Hepatocyte (in vitro differentiated cells): ENCODE results near the gene PIK3R4. TPM values are rescaled to one million over a fixed set of nuclear protein-coding genes. Genes with fewer than 3 reads are reported as not detected.

Source experiments
- DNase-seq: peaks from one replicate; pipeline ENCODE4 v3.0.0-alpha.2; 2016; ENCODE audit warnings: low spot score
- H2AFZ ChIP-seq: fragments of 200-600 bp; sonication (generic); 2 replicates; pipeline ENCODE4 v1.6.0; 2016; ENCODE audit warnings: antibody characterized with exemption, mild to moderate bottlenecking
- H3K27ac ChIP-seq: fragments of 200-600 bp; sonication (generic); 2 replicates; pipeline ENCODE4 v1.5.1; 2016; ENCODE audit warnings: mild to moderate bottlenecking
- H3K27me3 ChIP-seq: fragments of 200-600 bp; sonication (generic); 2 replicates; pipeline ENCODE4 v1.6.1; 2016
- H3K36me3 ChIP-seq: fragments of 200-600 bp; sonication (generic); replicated peaks from 2 replicates; pipeline ENCODE4 v1.5.1; 2016; ENCODE audit warnings: low read depth; ENCODE audit not compliant: insufficient read depth
- H3K4me1 ChIP-seq: fragments of 200-600 bp; sonication (generic); 2 replicates; pipeline ENCODE4 v1.5.1; 2016; ENCODE audit warnings: mild to moderate bottlenecking, moderate library complexity; ENCODE audit not compliant: insufficient read depth
- H3K4me2 ChIP-seq: fragments of 200-600 bp; sonication (generic); 2 replicates; pipeline ENCODE4 v1.6.0; 2016
- H3K4me3 ChIP-seq: fragments of 200-600 bp; sonication (generic); 2 replicates; pipeline ENCODE4 v1.5.1; 2016; ENCODE audit warnings: mild to moderate bottlenecking
- H3K79me2 ChIP-seq: fragments of 200-600 bp; sonication (generic); 2 replicates; pipeline ENCODE4 v1.6.0; 2017; ENCODE audit warnings: mild to moderate bottlenecking
- H3K9me2 ChIP-seq: fragments of 200-600 bp; sonication (generic); replicated peaks from 2 replicates; pipeline ENCODE4 v1.6.0; 2017; ENCODE audit warnings: mild to moderate bottlenecking; ENCODE audit not compliant: insufficient read depth
- H3K9me3 ChIP-seq: fragments of 200-600 bp; sonication (generic); 2 replicates; pipeline ENCODE4 v1.5.1; 2016; ENCODE audit warnings: low read depth, mild to moderate bottlenecking
- H4K20me1 ChIP-seq: fragments of 200-600 bp; sonication (generic); 2 replicates; pipeline ENCODE4 v1.6.0; 2016; ENCODE audit warnings: mild to moderate bottlenecking; ENCODE audit not compliant: insufficient read depth, poor library complexity, severe bottlenecking
- CTCF ChIP-seq: fragments of 200-600 bp; sonication (generic); IDR thresholded peaks from 2 replicates; pipeline ENCODE4 v1.5.1; 2016; ENCODE audit warnings: antibody characterized with exemption, mild to moderate bottlenecking; ENCODE audit not compliant: poor library complexity
- EZH2 ChIP-seq: fragments of 200-600 bp; sonication (generic); IDR thresholded peaks from 2 replicates; pipeline ENCODE4 v1.6.1; 2016; ENCODE audit warnings: antibody characterized with exemption, mild to moderate bottlenecking, borderline replicate concordance
- EZH2phosphoT487 ChIP-seq: fragments of 200-600 bp; sonication (generic); IDR thresholded peaks from one replicate; pipeline ENCODE4 v1.6.1; 2018; ENCODE audit warnings: antibody characterized with exemption, mild to moderate bottlenecking, low read depth, moderate library complexity; ENCODE audit not compliant: unreplicated experiment, severe bottlenecking
- WGBS: methylation state at CpG from one replicate; pipeline ENCODE4 v1.1.6; 2016; ENCODE audit warnings: low lambda C conversion rate; ENCODE audit errors: missing lambda C conversion rate; 5-methylcytosine and 5-hydroxymethylcytosine counted together
- polyA plus RNA-seq: library from polyadenylated mRNA; unstranded; fragments of >200 nt; fragmentation: Nextera tagmentation; extraction: Ambion mirVana; gene quantifications from 2 replicates; pipeline ENCODE4 v1.2.1, GENCODE V29; 2016
- total RNA-seq: library from RNA; depleted of rRNA; stranded (reverse); fragments of >200 nt; gene quantifications from 2 replicates; pipeline ENCODE4 v1.2.3, GENCODE V29; 2014

The PIK3R4 gene
- total and polyA plus RNA-seq, 2 experiments from 2014 or later: 17.1 to 33.3 TPM

GRCh38 chr3:130671545-130672312 is 74.9 kb downstream of the PIK3R4 start:
- no peaks in the 10 kb centered on the region for H3K9me3 ChIP-seq
- no peaks in the 10 kb centered on the region for H3K4me1 ChIP-seq
- H3K27me3 ChIP-seq: no peaks in the 10 kb centered on the region
- H3K79me2 ChIP-seq: no peaks in the 10 kb centered on the region
- H3K4me3 ChIP-seq: no peak overlapping the region
- WGBS: 88% methylated on average over 2 of the region's 2 CpGs
- H2AFZ ChIP-seq: no peak overlapping the region
- H3K9me2 ChIP-seq: no peaks in the 10 kb centered on the region
- H3K27ac ChIP-seq: no peak overlapping the region
- H3K36me3 ChIP-seq: no peaks in the 10 kb centered on the region
- H3K4me2 ChIP-seq: no peak overlapping the region
- no peaks in the 10 kb centered on the region for H4K20me1 ChIP-seq
- DNase-seq: no peak
- TF ChIP-seq CTCF: no peak
- no peak for TF ChIP-seq EZH2phosphoT487
- TF ChIP-seq EZH2: no peak

- no peak overlapping the region for H3K4me2 ChIP-seq
- H3K9me3 ChIP-seq: no peaks in the 10 kb centered on the region
- H3K36me3 ChIP-seq: no peaks in the 10 kb centered on the region
- H3K27me3 ChIP-seq: no peaks in the 10 kb centered on the region
- H3K9me2 ChIP-seq: no peaks in the 10 kb centered on the region
- H3K27ac ChIP-seq: no peak overlapping the region
- DNase-seq: no peak
- no peak for TF ChIP-seq CTCF
- no peak for TF ChIP-seq EZH2
- no peak for TF ChIP-seq EZH2phosphoT487
- H3K4me1 ChIP-seq: no peaks in the 10 kb centered on the region
- no peaks in the 10 kb centered on the region for H4K20me1 ChIP-seq
- 94% methylated on average over 2 of the region's 2 CpGs for WGBS
- no peaks in the 10 kb centered on the region for H3K79me2 ChIP-seq
- no peak overlapping the region for H2AFZ ChIP-seq
- no peak overlapping the region for H3K4me3 ChIP-seq
Measured at GRCh38 chr3:130669740-130670139, 76.9 kb downstream of the PIK3R4 start.

- WGBS: 92% methylated on average over 2 of the region's 2 CpGs
- no peak for DNase-seq
- no peak overlapping the region for H3K4me2 ChIP-seq
- H3K9me3 ChIP-seq: no peaks in the 10 kb centered on the region
- no peaks in the 10 kb centered on the region for H3K36me3 ChIP-seq
- no peak overlapping the region for H3K27ac ChIP-seq
- no peaks in the 10 kb centered on the region for H4K20me1 ChIP-seq
- TF ChIP-seq CTCF: no peak
- no peak for TF ChIP-seq EZH2
- TF ChIP-seq EZH2phosphoT487: no peak
- H3K9me2 ChIP-seq: no peaks in the 10 kb centered on the region
- peaks cover 5% of the 10 kb centered on the region for H3K4me1 ChIP-seq
- H3K79me2 ChIP-seq: no peaks in the 10 kb centered on the region
- no peak overlapping the region for H3K4me3 ChIP-seq
- no peak overlapping the region for H2AFZ ChIP-seq
- H3K27me3 ChIP-seq: no peaks in the 10 kb centered on the region
Measured at GRCh38 chr3:130663092-130663491, 83.5 kb downstream of the PIK3R4 start.
